Activated T-cell treated with anti-CD3 and anti-CD28 coated beads, Interleukin-2, amount 50 U/mL, for 4 hours (primary cell): ENCODE results near the gene LMO4. TPM values are rescaled to one million over a fixed set of nuclear protein-coding genes. Genes with fewer than 3 reads are reported as not detected.
A peak's percentile ranks its signal among the peaks of the same experiment; 100 is the strongest.

Experiments used
- ATAC-seq, 2 donors: fragments of 200-7000 bp; cut with Tn5 transposase; one replicate each; pipeline ENCODE4 v1.10.0; 2021
- DNase-seq: peaks from one replicate; pipeline ENCODE4 v3.0.0-alpha.2; 2020
- H3K27me3 Mint-ChIP-seq: one replicate; pipeline ENCODE4 v1.8.0; 2021; ENCODE audit warnings: low read depth, mixed read lengths
- H3K36me3 Mint-ChIP-seq: one replicate; pipeline ENCODE4 v1.8.0; 2022; ENCODE audit warnings: mixed read lengths; ENCODE audit not compliant: insufficient read depth
- H3K4me1 Mint-ChIP-seq: one replicate; pipeline ENCODE4 v1.8.0; 2021; ENCODE audit warnings: low read depth, mixed read lengths
- H3K4me3 Mint-ChIP-seq: one replicate; pipeline ENCODE4 v1.8.0; 2021; ENCODE audit warnings: mild to moderate bottlenecking, moderate library complexity, mixed read lengths
- H3K9me3 Mint-ChIP-seq: one replicate; pipeline ENCODE4 v1.8.0; 2021; ENCODE audit warnings: mixed read lengths
- total RNA-seq, 3 donors: library from RNA; stranded (reverse); gene quantifications; one replicate each; pipeline ENCODE4 v1.2.1, GENCODE V29; 2021

LMO4 gene, protein sequence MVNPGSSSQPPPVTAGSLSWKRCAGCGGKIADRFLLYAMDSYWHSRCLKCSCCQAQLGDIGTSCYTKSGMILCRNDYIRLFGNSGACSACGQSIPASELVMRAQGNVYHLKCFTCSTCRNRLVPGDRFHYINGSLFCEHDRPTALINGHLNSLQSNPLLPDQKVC
- 10 to 100 TPM; 10.0 to 19.8 (median 19.0) TPM for total RNA-seq

DNA sequence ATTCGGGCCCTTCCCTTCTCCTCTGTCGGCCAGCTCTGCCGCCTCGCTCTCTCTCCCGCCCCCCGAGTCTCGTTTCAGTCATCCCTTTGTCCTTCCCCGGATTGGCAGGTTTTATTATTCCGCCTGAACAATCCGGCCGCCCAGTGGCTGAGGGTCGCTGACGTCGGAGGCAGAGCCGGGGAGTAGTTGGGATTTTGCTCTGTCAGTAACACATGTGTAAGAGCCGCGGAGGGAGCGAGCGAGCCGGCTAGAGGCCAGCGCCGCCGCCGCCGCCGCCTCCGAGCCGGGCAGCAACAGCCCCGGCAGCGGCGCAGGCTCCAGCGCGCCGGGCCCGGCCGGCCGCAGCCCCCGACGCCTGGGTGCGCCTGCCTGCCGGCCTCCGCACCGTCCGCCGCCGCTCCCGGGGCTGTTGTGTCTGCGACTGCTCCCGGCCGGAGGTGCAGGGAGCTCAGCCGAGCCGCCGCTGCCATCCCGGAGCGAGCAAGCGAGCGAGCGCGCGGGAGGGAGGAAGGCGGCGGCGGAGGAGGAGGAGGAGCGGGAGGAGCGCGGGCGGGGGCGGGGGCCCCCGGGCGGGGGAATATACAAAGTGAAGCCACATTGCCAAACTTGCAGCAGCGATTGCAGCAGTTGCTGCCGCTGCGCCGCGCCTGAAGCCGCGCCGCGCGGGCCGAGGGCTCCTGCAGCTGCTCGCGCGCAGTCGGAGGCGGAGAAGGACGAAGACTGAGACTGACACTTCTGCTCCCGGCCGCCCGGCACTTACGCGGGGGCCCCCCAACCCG lies at the start of gene LMO4:
Gene LMO4, plus strand, starts transcription at position 609 of the 779 bp plus-strand sequence. CDS start 3,136 bp downstream, outside the sequence.
- DNase-seq (peak; percentile 71), ATAC-seq (peak; percentile 83)
- Mint-ChIP-seq H3K36me3 (no peaks in the 10 kb centered on the region), H3K9me3 (no peaks in the 10 kb centered on the region), H3K4me1 (peaks cover 40% of the 10 kb centered on the region), H3K4me3 (peak within 1 kb of the TSS; percentile 91), H3K27me3 (peaks cover 5% of the 10 kb centered on the region)

DNA sequence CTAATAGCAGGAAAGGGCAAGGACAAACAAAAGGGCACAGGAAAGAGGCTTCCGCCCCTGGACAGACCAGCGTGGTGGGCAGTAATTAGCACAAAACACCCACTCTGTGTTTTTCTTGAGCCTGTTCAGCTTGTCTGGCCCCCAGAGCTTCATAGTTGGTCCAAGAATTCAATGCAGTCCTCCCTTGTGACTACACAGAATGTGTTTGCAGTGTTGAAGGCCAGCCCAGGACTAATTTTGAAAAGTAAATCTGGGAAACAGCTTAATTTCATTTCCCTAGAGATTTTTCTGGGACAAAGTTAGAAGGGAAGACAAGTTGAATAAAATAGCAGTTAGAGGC lies 49.2 kb upstream of the LMO4 start:
- no peak overlapping the region for H3K4me3 Mint-ChIP-seq
- no peaks in the 10 kb centered on the region for H3K4me1 Mint-ChIP-seq
- ATAC-seq (no peak), DNase-seq (no peak)
- H3K9me3 Mint-ChIP-seq, result no peaks in the 10 kb centered on the region
- H3K36me3 Mint-ChIP-seq, result no peaks in the 10 kb centered on the region
- H3K27me3 Mint-ChIP-seq, result peaks cover 6% of the 10 kb centered on the region

DNA sequence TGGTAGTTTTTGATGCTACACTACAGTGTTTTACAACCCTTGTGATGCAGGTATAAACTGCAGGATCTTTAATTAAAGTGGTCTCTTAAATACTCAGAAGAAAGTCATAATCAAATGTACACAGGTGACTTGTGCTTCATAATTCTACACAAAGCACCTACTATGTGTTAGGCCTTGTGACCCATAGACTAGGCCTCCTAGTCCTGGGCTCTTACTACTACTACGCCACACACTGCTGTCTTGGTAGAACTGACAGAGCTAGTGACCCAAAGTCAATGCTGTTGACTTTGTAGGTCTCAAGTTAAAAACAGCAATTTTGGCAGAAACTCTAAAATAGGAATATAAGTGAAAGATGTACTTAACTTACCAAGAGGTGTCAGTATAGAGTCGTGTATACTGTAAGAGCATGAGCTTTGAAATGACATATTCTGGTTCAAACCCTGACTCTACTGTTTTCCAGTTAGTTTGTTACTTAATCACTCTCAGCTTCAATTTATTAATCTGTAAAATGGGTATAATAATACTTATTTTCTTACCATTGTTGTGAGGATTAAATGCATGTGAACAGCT lies 48.6 kb upstream of the LMO4 start:
- no peaks in the 10 kb centered on the region for H3K36me3 Mint-ChIP-seq
- no peak for ATAC-seq
- peaks cover 5% of the 10 kb centered on the region for H3K27me3 Mint-ChIP-seq
- no peak overlapping the region for H3K4me3 Mint-ChIP-seq
- H3K9me3 Mint-ChIP-seq, result no peaks in the 10 kb centered on the region
- DNase-seq, result no peak
- no peaks in the 10 kb centered on the region for H3K4me1 Mint-ChIP-seq

DNA sequence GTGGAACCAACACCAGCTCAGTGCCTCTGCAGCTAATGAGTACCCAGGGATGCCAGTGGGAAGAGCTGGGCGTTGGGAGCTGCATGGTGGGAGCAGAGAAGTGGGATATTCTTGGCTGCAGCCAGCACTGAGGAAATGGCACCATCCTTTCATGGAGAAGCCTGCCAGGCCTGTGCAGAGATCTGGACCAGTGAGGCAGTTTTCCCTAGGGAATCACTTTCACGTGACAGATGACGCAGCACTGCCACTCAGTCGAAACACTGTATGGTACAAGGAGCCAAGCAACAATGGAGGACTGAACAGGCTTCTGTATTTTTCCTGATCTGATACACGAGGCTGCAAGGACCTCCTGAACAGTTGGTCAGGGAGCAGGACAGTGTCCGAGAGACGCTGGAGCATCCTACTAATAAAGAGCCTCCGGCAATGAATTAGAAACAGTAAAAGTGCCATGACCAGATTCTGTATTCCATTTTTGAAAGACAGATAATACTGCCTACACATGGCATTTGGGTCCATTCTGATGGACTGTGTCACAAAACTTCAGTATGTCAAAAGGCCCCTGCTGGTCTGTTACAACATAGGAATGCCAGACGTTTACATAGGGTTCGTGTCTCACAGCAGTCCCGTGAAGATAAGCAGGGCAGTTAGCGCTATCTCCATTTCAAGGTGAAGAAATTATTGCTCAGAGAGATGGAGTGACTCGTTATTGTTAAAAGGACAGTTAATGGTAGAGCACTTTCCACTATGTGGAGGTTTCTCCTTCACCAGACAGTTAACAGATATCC lies 44.0 kb upstream of the LMO4 start:
- no peaks in the 10 kb centered on the region for H3K36me3 Mint-ChIP-seq
- ATAC-seq (no peak), DNase-seq (no peak)
- H3K4me1 Mint-ChIP-seq, result no peaks in the 10 kb centered on the region
- H3K9me3 Mint-ChIP-seq, result no peaks in the 10 kb centered on the region
- H3K27me3 Mint-ChIP-seq, result peaks cover 7% of the 10 kb centered on the region
- H3K4me3 Mint-ChIP-seq, result no peak overlapping the region

DNA sequence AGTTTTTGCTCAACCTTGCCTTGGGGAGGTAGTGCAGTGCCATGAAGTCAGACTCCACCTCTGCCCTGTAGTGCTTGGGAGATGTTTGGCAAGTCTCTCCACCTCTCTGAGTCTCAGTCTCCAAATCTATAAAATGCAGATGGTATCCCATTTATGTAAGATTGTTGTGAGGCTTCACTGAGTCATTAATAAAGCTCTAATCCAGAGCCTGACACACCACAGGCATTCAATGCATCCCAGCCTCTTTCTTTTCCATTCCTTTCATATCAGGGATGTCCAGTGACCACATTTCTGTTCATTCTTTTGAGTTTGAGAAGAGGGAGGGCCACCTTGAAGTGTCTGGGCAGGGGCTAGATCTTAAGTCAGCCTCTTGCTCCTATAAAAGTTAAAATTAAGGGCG lies 37.6 kb upstream of the LMO4 start:
- H3K27me3 Mint-ChIP-seq, result peaks cover 7% of the 10 kb centered on the region

DNA sequence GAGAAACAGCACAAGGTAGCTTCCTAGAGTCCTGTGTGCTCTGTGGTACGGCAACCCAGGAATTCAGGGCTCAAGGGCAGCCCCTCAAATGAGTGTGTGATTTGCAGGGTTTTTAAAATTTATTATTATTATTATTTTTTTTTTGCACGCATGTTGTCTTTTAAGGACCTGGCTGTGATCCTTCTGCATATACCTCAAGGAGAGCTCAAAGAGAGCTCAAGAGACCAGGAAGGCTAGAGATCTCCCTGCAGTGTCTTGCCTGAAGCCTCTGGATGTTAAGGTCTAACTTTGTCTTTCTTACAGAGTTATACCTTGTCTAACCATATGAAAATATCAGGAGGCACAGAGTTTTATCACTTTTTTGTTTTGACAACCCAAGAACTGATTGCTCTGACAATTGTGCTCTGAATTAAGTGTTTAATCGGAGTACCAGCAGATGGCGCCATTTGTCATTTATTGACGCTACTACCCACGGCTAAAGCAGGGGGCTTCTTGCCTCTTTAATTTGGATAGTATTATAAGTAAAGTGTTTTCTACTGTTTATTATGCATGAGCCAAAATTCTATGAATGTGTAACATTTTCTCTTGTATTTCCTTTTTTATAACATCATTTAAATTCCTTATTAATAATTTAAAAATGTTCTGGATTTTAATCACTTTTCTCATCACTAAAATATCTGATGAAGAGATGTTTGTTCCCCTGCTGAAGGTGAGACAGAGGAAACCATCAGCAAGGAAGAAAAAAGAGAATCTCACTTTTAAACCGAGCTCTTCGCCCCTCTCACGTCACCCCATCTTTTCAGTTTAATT lies 35.8 kb upstream of the LMO4 start:
- no peaks in the 10 kb centered on the region for H3K9me3 Mint-ChIP-seq

More for the DNA sequence above, 37.6 kb upstream of the LMO4 start:
- ATAC-seq (no peak), DNase-seq (no peak)
- H3K36me3 Mint-ChIP-seq, result no peaks in the 10 kb centered on the region
- H3K4me3 Mint-ChIP-seq, result no peak overlapping the region
- no peaks in the 10 kb centered on the region for H3K4me1 Mint-ChIP-seq
- H3K9me3 Mint-ChIP-seq, result no peaks in the 10 kb centered on the region

DNA sequence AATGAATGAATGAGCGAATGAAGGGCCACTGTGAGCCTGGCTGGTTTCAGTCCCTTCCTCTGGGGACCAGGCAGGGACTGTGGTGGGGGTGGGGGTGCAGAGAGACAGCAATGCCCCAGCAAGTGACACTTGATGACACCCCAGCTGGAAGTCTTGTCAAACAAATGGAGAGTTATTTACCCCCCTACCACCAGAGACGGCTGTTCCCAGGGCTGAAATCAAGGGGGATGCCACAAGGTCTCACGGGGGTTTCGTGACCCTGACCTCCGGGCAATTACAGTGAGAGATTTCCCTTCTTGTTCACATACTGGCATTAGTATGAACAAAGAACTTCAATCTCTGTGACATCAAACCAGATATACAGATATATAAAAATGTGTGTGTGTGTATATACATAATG lies 34.0 kb upstream of the LMO4 start:
- no peaks in the 10 kb centered on the region for H3K4me1 Mint-ChIP-seq
- no peak for DNase-seq
- no peaks in the 10 kb centered on the region for H3K36me3 Mint-ChIP-seq
- H3K4me3 Mint-ChIP-seq, result no peak overlapping the region
- no peak for ATAC-seq
- H3K9me3 Mint-ChIP-seq, result no peaks in the 10 kb centered on the region
- H3K27me3 Mint-ChIP-seq, result peaks cover 2% of the 10 kb centered on the region

More for the DNA sequence above, 35.8 kb upstream of the LMO4 start:
- H3K4me3 Mint-ChIP-seq, result no peak overlapping the region
- DNase-seq (peak; percentile 60), ATAC-seq (peak in 1 of 2 donors; percentile 37)
- H3K36me3 Mint-ChIP-seq, result no peaks in the 10 kb centered on the region
- no peaks in the 10 kb centered on the region for H3K4me1 Mint-ChIP-seq
- H3K27me3 Mint-ChIP-seq, result peaks cover 6% of the 10 kb centered on the region

DNA sequence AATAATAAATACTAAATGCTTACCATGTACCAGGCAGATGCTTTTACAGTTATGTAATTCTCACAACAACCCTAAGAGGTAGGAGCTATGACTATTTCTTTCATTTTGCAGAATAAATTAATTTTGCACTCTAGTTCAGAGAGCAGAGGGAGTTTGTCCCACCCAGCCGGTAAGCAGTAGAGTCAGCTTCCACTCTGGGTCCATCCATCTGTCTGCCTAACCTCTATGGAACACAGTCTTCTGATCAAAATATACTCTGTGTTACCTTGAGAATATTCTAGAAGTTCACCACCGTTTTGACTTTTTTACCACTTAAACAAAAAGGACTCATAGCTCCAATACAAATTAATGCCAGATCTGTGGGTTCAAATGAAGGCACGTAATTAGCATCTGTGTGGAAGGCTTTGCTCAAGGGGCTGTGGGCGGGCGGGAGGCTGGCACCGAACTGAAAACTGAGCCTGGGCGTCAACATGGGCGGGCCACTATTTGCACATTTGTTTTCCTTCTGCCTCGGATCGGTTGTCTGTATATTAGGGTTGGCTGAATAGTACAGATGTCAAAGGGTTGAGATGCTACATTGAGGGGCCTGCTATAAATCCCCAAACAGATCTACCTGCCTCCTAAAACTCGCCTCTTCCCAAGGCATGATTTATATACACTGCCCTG lies 33.1 kb upstream of the LMO4 start:
- Mint-ChIP-seq H3K9me3 (no peaks in the 10 kb centered on the region), H3K27me3 (peaks cover 2% of the 10 kb centered on the region), H3K36me3 (no peaks in the 10 kb centered on the region), H3K4me3 (no peak overlapping the region), H3K4me1 (no peaks in the 10 kb centered on the region)
- DNase-seq (no peak), ATAC-seq (no peak)

DNA sequence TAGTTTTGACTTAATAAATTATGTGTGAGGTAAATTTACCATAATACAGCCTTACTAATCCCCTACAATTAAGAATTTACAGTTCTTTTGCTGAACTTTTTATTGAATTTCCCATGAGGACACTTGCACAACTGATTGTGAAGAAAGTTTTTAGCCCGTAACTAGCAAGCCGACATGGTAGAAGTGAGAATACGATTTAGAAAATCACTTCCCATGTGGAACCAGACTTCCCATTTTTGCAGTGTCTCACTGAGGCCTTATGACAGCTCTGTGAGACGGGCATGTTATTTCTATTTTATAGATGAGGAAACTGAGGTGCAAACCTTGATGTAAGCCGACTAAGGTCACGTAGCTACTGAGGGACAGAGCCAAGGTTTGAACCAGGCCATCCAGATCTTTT lies 32.5 kb upstream of the LMO4 start:
- Mint-ChIP-seq H3K36me3 (no peaks in the 10 kb centered on the region), H3K4me1 (no peaks in the 10 kb centered on the region), H3K27me3 (no peaks in the 10 kb centered on the region), H3K4me3 (no peak overlapping the region), H3K9me3 (no peaks in the 10 kb centered on the region)
- ATAC-seq, result no peak
- no peak for DNase-seq

DNA sequence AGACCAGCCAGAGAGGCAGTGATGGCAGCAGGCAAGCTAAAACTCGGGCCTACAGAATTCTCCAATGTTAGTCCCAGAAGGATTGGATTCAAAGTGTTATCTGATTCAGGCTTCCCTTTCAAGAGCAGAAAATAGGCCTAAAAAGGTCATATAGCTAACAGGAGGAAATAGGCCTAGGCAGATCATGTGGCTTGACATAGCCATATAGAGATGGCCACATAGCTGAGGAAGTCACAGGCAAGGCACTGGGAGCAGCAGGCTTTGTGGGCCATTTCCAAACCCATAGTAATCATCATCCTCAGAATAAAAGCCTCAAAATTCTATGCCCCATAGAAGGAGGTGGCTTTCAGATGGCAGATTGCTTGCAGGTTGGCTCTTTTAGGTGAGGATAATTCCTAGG lies 29.0 kb upstream of the LMO4 start:
- ATAC-seq (no peak), DNase-seq (no peak)
- Mint-ChIP-seq H3K9me3 (no peaks in the 10 kb centered on the region), H3K4me3 (no peak overlapping the region), H3K36me3 (no peaks in the 10 kb centered on the region), H3K27me3 (no peaks in the 10 kb centered on the region), H3K4me1 (no peaks in the 10 kb centered on the region)

DNA sequence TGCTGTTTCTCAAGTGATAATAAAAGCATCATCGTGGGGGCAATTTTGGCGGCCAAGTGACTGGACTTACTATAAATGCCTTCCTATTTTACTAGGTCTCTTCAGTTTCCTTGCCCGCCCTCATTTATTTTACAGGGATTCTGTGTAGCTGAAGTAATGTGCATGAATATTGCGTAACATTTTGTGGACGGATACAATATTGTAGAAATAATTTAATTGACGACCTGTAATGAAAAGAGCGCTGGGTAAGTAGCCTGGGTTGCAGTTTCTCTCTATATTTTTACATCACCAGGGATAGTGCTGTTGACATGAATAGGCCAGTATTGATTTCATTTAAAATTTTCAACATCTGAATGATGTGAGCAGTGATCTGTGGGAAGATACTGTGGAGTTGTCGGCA lies 28.1 kb upstream of the LMO4 start:
- ATAC-seq (no peak), DNase-seq (no peak)
- Mint-ChIP-seq H3K4me1 (no peaks in the 10 kb centered on the region), H3K27me3 (no peaks in the 10 kb centered on the region), H3K9me3 (no peaks in the 10 kb centered on the region), H3K36me3 (no peaks in the 10 kb centered on the region), H3K4me3 (no peak overlapping the region)

DNA sequence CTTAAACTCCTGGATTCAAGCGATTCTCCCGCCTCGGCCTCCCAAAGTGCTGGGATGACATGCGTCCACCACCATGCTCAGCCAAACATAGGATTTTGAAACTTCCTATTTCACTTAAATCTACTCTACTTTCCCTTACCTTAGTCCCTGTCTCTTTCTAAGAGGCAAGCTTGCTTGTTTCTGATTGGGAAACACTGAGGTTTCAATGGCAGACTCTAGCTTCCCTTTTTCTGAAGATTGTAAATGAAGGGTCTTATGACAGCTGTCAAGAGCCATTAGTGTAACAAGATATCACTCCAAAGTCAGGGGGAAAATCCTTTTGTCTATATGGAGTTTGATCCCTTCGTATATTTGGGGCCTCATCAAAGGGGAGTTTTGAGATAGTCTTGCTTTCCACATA lies 23.5 kb upstream of the LMO4 start:
- H3K9me3 Mint-ChIP-seq, result no peaks in the 10 kb centered on the region
- no peak overlapping the region for H3K4me3 Mint-ChIP-seq
- ATAC-seq, result no peak
- peaks cover 4% of the 10 kb centered on the region for H3K27me3 Mint-ChIP-seq
- H3K36me3 Mint-ChIP-seq, result no peaks in the 10 kb centered on the region
- no peak for DNase-seq
- no peaks in the 10 kb centered on the region for H3K4me1 Mint-ChIP-seq

DNA sequence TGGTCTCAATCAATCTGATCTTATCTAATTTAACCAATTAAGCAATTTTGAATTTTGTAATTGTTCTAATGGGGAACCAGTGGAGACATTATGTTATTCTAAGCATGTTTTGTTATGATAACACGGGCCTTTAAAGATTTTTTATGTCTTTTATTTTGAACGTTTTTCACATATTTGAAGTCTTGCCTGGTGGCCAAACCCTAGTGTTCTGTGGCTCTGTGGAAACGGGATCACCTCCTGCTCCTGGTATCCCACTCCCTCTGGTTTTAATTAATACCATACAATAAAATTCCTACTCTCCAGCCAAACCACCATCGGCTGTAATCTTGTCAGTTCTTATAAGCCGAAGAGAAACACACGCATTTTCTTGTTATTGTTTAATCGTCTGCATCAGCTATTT lies 22.9 kb upstream of the LMO4 start:
- DNase-seq, result no peak
- H3K36me3 Mint-ChIP-seq, result no peaks in the 10 kb centered on the region
- no peak for ATAC-seq
- no peaks in the 10 kb centered on the region for H3K9me3 Mint-ChIP-seq
- no peak overlapping the region for H3K4me3 Mint-ChIP-seq
- H3K27me3 Mint-ChIP-seq, result peaks cover 4% of the 10 kb centered on the region
- no peaks in the 10 kb centered on the region for H3K4me1 Mint-ChIP-seq
